Suprapubic skin (tissue), 4 donors: ENCODE results near the gene EDN1. TPM values are rescaled to one million over a fixed set of nuclear protein-coding genes. Genes with fewer than 3 reads are reported as not detected.

ENCODE experiments used
- DNase-seq, 2 donors: peaks; one replicate each; pipeline ENCODE4 v3.0.0-alpha.2; 2019; ENCODE audit warnings: low spot score in 2 of 2
- H3K27ac ChIP-seq: fragments of 200-600 bp; sonication (generic); one replicate; pipeline ENCODE4 v1.5.1; 2019
- H3K27me3 ChIP-seq: fragments of 200-600 bp; sonication (generic); one replicate; pipeline ENCODE4 v1.5.1; 2019
- H3K36me3 ChIP-seq: fragments of 200-600 bp; sonication (generic); one replicate; pipeline ENCODE4 v1.5.1; 2019
- H3K4me1 ChIP-seq: fragments of 200-600 bp; sonication (generic); one replicate; pipeline ENCODE4 v1.5.1; 2019
- H3K4me3 ChIP-seq: fragments of 200-600 bp; sonication (generic); one replicate; pipeline ENCODE4 v1.5.1; 2019; ENCODE audit warnings: mild to moderate bottlenecking
- H3K9me3 ChIP-seq: fragments of 200-600 bp; sonication (generic); one replicate; pipeline ENCODE4 v1.5.1; 2019
- CTCF ChIP-seq, 2 donors: fragments of 200-600 bp in 1 of 2; fragments of 450-650 bp in 1 of 2; sonication (generic) in 1 of 2; IDR thresholded peaks; one replicate each; pipeline ENCODE4 v1.5.1; 2016 to 2019; ENCODE audit warnings: antibody characterized with exemption in 2 of 2, mild to moderate bottlenecking in 1 of 2, moderate library complexity in 1 of 2
- EP300 ChIP-seq: sonication (generic); formaldehyde crosslinking; IDR thresholded peaks from one replicate; pipeline ENCODE4 v1.6.1; 2017; ENCODE audit warnings: antibody characterized with exemption
- POLR2A ChIP-seq, 2 donors: fragments of 450-650 bp; IDR thresholded peaks; one replicate each; pipeline ENCODE4 v1.6.1; 2017; ENCODE audit warnings: antibody characterized with exemption in 2 of 2, mild to moderate bottlenecking in 2 of 2, moderate library complexity in 2 of 2
- POLR2AphosphoS5 ChIP-seq, 3 donors: sonication (generic); formaldehyde crosslinking; IDR thresholded peaks; one replicate each; pipeline ENCODE4 v1.6.1; 2017; ENCODE audit warnings: antibody characterized with exemption in 3 of 3
- WGBS: methylation state at CpG from one replicate; pipeline ENCODE4 v1.1.5; 2018; 5-methylcytosine and 5-hydroxymethylcytosine counted together
- total RNA-seq, 4 donors: library from RNA; depleted of rRNA; stranded (reverse); fragments of >200 nt; gene quantifications; one replicate each; pipeline ENCODE4 v1.1.0, GENCODE V29; 2016

The EDN1 gene
- total RNA-seq, 4 donors from 2014 or later = 18.7 to 23.3 (median 20.7) TPM

- H3K4me1 ChIP-seq = peaks cover 13% of the 10 kb centered on the region
- no peak for DNase-seq
- no peak overlapping the region for H3K4me3 ChIP-seq
- H3K36me3 ChIP-seq = no peaks in the 10 kb centered on the region
- TF ChIP-seq EP300 (no peak), POLR2AphosphoS5 (IDR thresholded peaks at IDR 0.05) (no peak), POLR2A (IDR thresholded peaks at IDR 0.05) (no peak), CTCF (IDR thresholded peaks at IDR 0.05) (no peak)
- H3K27ac ChIP-seq = no peak overlapping the region
- H3K27me3 ChIP-seq = no peaks in the 10 kb centered on the region
- no peaks in the 10 kb centered on the region for H3K9me3 ChIP-seq
Measured at GRCh38 chr6:12278915-12279314, 11.2 kb upstream of the EDN1 start.

- WGBS = 42% methylated on average over 4 of the region's 4 CpGs
- H3K36me3 ChIP-seq = no peaks in the 10 kb centered on the region
- no peak overlapping the region for H3K27ac ChIP-seq
- DNase-seq = no peak
- H3K4me3 ChIP-seq = no peak overlapping the region
- TF ChIP-seq EP300 = no peak
- TF ChIP-seq POLR2A (IDR thresholded peaks at IDR 0.05) = no peak
- no peak for TF ChIP-seq CTCF (IDR thresholded peaks at IDR 0.05)
- TF ChIP-seq POLR2AphosphoS5 (IDR thresholded peaks at IDR 0.05) = no peak
- peaks cover 13% of the 10 kb centered on the region for H3K4me1 ChIP-seq
- no peaks in the 10 kb centered on the region for H3K9me3 ChIP-seq
- no peaks in the 10 kb centered on the region for H3K27me3 ChIP-seq
Measured at GRCh38 chr6:12279322-12280091, 10.7 kb upstream of the EDN1 start.

- Histone ChIP-seq H3K4me3 (no peak overlapping the region), H3K36me3 (no peaks in the 10 kb centered on the region), H3K4me1 (peaks cover 13% of the 10 kb centered on the region), H3K27ac (no peak overlapping the region), H3K27me3 (no peaks in the 10 kb centered on the region), H3K9me3 (no peaks in the 10 kb centered on the region)
- no peak for TF ChIP-seq CTCF (IDR thresholded peaks at IDR 0.05)
- TF ChIP-seq POLR2A (IDR thresholded peaks at IDR 0.05) = no peak
- no peak for TF ChIP-seq POLR2AphosphoS5 (IDR thresholded peaks at IDR 0.05)
- no peak for TF ChIP-seq EP300
- DNase-seq = no peak
- 63% methylated on average over 5 of the region's 5 CpGs for WGBS
Measured at GRCh38 chr6:12280458-12280857, 9.7 kb upstream of the EDN1 start.

GRCh38 chr6:12280902-12281301, 9.3 kb upstream of the EDN1 start:
- Histone ChIP-seq H3K9me3 (no peaks in the 10 kb centered on the region), H3K27ac (no peak overlapping the region), H3K4me3 (no peak overlapping the region), H3K27me3 (no peaks in the 10 kb centered on the region), H3K4me1 (peaks cover 13% of the 10 kb centered on the region), H3K36me3 (no peaks in the 10 kb centered on the region)
- TF ChIP-seq POLR2AphosphoS5 (IDR thresholded peaks at IDR 0.05) (no peak), CTCF (IDR thresholded peaks at IDR 0.05) (no peak), EP300 (no peak), POLR2A (IDR thresholded peaks at IDR 0.05) (no peak)
- no peak for DNase-seq
- WGBS = 81% methylated on average over 3 of the region's 3 CpGs

GRCh38 chr6:12283904-12284303, 6.3 kb upstream of the EDN1 start:
- Histone ChIP-seq H3K27me3 (no peaks in the 10 kb centered on the region), H3K36me3 (no peaks in the 10 kb centered on the region), H3K4me3 (no peak overlapping the region), H3K27ac (no peak overlapping the region), H3K4me1 (peaks cover 28% of the 10 kb centered on the region), H3K9me3 (no peaks in the 10 kb centered on the region)
- DNase-seq = no peak
- WGBS = 84% methylated on average over 4 of the region's 4 CpGs
- TF ChIP-seq POLR2AphosphoS5 (IDR thresholded peaks at IDR 0.05) = no peak
- no peak for TF ChIP-seq EP300
- TF ChIP-seq CTCF (IDR thresholded peaks at IDR 0.05) = no peak
- no peak for TF ChIP-seq POLR2A (IDR thresholded peaks at IDR 0.05)
